D721Med (cell line): ENCODE measurements around the gene LRRC28.
A peak's percentile ranks its signal among the peaks of the same experiment; 100 is the strongest.

Experiments used
- DNase-seq: peaks from one replicate; pipeline ENCODE4 v3.0.0; 2011; ENCODE audit warnings: low spot score; ENCODE audit not compliant: insufficient read length
- FAIRE-seq: peaks from 2 replicates; lab custom pipeline; 2011; peaks lifted over from hg19 to GRCh38; lab: Jason Lieb, UNC
- TF ChIP-seq, protein P1 (sequence below): IDR thresholded peaks from 2 replicates; pipeline ENCODE4 v1.5.1; 2012; ENCODE audit warnings: mild to moderate bottlenecking, control low read depth; ENCODE audit not compliant: insufficient read depth; ENCODE audit errors: missing control alignments

LRRC28 gene

DNA sequence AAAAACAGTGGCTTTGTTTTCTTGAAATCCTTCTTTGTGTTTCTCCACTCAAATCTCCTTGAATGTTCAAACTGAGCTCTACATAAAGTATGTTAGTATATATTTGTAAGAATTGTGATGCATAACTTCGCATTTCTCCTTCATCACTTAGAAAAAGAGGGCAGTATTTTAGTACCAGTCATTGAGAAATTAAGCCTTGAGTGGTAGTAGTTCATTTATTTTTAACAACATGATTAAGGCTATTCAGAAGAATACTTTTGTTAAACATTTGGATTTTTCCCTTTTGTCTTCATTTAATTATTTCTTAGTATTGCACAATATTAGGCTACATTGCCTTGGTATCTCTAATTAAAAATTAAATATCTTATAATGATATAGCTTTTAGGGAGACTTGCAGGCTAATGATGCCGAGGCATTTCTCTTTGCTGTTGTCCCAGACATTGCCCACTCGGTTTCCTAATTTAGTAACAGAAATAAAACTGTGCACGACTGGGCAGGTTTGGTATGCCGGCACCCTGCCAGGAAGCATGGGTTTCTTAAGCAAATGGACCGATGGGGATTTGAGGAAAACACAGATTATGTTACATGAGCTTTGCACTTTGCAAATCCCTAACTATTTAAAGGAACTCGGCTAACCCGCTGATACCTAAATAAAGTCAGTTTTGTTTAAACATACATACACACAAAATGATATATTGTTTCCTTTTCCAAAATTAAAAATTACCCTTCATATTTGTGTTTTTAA lies 54.7 kb downstream of the LRRC28 start:
- DNase-seq (no peak), FAIRE-seq (peak; percentile 77)
- TF ChIP-seq, protein P1, sequence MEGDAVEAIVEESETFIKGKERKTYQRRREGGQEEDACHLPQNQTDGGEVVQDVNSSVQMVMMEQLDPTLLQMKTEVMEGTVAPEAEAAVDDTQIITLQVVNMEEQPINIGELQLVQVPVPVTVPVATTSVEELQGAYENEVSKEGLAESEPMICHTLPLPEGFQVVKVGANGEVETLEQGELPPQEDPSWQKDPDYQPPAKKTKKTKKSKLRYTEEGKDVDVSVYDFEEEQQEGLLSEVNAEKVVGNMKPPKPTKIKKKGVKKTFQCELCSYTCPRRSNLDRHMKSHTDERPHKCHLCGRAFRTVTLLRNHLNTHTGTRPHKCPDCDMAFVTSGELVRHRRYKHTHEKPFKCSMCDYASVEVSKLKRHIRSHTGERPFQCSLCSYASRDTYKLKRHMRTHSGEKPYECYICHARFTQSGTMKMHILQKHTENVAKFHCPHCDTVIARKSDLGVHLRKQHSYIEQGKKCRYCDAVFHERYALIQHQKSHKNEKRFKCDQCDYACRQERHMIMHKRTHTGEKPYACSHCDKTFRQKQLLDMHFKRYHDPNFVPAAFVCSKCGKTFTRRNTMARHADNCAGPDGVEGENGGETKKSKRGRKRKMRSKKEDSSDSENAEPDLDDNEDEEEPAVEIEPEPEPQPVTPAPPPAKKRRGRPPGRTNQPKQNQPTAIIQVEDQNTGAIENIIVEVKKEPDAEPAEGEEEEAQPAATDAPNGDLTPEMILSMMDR = no peak

DNA sequence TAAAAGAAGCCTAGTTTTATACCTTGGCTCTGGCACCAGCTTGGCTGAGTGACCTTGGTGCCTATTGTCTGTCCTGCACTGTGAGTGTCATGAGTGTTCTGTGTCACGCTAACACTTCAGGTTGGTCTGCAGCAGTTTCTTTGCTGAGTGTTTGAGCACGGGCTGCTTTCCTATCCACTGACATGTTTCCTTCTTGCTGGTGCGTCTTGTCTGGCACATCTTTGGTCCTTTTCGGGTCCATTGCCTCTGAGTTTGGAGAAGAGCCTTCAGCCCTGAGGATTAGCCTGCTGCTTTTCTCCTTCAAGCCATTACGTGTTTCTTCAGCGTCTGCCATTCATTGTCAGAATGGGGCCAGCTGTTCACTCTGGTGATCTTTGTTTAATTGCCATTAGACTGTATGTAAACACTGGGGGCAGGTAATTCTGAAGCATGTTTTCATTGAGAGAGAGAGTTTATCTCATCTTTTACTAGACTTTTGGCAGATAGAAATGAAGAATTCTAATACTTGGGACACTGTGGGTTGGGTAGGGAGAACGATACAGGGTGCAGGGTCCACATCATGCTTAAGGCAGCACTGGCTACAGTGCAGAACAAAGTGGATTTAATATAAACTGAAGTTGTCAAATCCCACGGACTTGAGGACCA lies 55.5 kb downstream of the LRRC28 start:
- no peak for DNase-seq

DNA sequence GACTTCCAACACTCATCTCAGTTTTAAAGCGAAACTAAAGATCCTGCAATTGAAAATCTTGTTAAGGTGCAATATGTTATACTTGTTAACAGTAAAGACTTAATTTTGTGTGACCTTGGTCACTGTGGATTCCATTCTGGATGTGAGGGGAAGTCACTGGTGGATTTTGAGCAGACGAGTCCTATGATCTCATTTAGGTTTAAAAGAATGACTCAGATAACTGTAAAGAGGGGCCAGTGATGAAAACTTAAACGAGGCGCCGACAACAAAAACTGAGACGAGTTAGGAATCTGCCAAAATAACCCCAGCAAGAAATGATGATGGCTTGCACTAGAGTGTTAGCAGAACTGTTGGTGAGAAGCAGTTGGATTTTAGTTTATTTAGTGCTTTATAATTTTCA lies 56.5 kb downstream of the LRRC28 start:
- TF ChIP-seq, protein P1 = no peak
- peak; percentile 11 for FAIRE-seq
- no peak for DNase-seq

More for the DNA sequence above, 55.5 kb downstream of the LRRC28 start:
- FAIRE-seq = peak; percentile 92
- TF ChIP-seq, protein P1 = no peak

DNA sequence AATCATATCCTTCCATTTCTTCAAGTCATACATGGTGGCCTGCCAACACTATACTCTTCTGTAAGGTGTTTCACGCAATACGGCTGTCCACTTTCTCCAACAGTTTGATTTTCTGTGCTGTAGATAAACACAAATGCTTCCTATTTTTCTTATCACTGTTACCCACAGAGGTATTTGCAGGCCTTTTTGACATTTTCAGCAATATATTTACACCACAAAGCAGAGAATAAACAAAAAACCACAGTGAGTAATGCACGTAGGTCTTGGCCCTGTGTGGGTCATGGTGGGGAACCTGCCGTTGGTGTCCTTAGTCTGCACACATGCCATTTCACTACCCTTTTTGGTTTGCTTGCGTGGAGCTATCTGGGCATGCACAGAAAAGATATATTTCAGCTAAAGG lies 59.5 kb downstream of the LRRC28 start:
- FAIRE-seq = no peak
- no peak for DNase-seq
- TF ChIP-seq, protein P1 = no peak

DNA sequence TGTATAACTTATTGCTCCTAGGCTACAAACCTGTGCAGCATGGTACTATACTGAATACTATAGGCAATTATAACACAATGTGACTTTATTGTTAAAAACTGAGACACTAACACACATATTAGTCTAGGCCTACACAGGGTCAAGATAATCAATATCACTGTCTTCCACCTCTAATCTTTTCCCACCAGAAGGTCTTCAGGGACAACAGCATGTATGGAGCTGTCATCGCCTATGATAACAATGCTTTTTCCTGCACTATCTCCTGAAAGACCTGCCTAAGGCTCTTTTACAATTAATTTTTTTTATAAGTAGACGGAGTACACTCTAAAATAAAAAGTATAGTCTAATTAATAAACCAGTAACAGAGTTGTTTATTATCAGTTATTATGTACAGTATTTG lies 60.9 kb downstream of the LRRC28 start:
- DNase-seq = no peak
- TF ChIP-seq, protein P1 = no peak
- FAIRE-seq = no peak

DNA sequence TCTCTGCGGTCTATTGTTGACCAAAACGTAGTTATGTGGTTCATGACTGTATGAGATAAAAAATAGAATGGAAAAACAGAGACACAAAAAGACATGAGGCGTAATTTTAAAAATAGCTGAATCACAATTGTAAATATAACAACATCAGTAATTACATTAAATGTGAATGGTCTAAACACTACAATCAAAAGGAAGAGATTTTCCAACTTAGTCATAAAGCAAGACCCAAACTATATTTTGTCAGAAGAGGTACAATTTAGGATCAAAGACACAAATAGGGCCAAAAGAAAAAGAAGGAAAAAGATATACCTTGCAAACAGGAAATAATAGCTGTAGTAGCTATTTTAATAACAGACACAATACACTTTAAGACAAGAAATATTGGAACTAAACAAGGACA lies 61.5 kb downstream of the LRRC28 start:
- FAIRE-seq (no peak), DNase-seq (no peak)
- TF ChIP-seq, protein P1 = no peak

DNA sequence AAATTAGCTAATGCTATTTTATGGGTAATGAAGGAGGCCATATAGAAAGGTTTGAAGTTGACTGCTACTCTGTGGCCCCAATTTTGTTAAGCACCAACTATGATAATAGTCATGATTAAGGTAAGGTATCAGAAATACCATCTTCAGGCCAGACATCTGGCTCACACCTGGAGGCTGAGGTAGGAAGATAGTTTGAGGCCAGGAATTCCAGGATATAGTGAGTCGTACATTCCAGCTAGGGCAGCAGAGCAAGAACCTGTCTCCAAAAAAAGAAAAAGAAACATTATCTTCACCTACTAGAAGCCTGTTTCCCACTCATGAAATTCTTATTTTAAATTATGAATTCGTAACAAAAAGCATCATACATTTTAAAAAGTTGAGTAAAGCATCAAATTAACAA lies 64.4 kb downstream of the LRRC28 start:
- FAIRE-seq (no peak), DNase-seq (no peak)
- TF ChIP-seq, protein P1 = no peak
